GM19468 (cell line): ENCODE measurements around the gene PTPRM.

Experiments
- ATAC-seq: cut with Tn5 transposase; IDR thresholded peaks from one replicate; pipeline ENCODE4 v1.9.1; 2021; ENCODE audit warnings: mild to moderate bottlenecking, moderate library complexity, moderate number of reproducible peaks; ENCODE audit not compliant: unreplicated experiment; ENCODE audit errors: extremely low read depth

Gene PTPRM

DNA sequence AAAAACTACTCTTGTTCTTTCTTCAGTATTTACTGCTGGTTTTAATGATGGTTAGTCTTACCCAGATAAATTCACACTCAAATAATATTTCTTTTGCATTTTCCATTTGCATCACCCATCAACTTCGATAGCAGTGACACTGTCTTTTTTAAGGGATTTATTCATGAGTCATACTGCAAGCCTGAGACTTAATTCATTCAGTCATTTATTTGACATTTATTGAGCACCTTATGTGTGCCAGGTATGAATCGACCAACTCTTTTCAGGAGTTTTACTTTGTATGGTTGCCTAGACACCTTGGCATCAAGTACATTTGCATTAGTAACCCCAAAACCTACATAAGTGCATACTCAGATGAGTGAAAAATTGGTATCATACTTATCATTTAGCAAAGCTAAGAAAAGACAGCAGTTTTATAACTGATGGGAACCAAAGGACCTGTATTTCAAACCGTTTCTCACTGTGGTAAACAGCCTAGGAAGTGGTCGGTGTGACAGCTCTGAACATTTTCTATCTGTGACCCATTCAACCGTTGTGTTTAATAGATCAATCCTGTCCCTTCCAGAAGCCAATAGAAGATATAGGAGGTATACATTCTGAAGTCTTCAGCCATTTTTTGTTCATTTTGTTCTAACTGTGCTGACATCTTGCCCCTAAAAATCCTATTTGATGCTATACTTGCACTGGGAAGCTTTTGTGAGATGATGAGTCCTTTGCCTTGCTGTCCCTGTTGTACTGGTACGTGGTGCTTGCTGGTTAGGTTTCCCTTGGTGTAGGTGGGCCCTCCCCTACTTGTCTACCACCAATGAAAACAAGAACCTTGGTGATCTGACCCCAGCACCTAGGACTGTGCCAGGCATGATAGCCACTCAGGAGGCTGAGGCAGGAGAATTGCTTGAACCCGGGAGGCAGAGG is 557.4 kb downstream of the PTPRM start:
- no peak for ATAC-seq

- no peak for ATAC-seq
Measured at GRCh38 chr18:8130096-8130495, 563.0 kb downstream of the PTPRM start.

DNA sequence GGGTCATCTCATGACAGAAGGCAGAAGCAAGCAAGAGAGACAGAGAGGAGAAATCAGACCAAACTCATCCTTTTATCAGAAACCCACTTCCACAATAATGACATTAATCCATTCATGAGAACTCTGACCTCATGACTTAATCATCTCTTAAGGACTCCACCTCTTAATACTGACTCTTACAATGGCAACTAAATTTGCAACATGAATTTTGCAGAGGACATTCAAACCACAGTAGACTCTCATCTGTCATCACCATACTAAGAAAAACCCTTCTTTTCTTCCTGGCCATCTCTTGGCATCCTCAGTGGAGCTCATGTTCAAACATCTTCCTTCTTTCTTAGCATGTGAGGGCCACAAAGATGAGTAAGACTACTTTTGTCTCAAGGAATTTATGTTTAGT is 565.9 kb downstream of the PTPRM start:
- no peak for ATAC-seq

DNA sequence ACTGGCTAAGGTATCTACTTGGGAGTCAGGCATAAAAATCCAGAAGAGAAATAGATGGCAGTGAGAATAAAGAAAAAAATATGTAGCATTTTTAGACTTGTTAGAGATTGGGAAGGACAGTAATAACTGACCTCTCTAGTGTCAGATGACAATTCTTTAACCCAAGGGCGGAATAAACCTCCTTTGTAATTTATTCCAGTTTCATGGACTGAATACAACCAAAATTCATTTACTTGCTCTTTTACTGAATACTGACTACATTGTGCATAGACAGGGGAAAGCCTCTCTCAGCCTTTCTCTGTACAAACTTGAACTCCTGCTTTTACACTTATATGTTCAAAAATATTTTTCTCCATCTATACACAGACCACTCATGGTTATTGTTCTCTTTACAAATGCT is 566.8 kb downstream of the PTPRM start:
- no peak for ATAC-seq

- ATAC-seq = no peak
Measured at GRCh38 chr18:8139127-8139527, 572.0 kb downstream of the PTPRM start.

DNA sequence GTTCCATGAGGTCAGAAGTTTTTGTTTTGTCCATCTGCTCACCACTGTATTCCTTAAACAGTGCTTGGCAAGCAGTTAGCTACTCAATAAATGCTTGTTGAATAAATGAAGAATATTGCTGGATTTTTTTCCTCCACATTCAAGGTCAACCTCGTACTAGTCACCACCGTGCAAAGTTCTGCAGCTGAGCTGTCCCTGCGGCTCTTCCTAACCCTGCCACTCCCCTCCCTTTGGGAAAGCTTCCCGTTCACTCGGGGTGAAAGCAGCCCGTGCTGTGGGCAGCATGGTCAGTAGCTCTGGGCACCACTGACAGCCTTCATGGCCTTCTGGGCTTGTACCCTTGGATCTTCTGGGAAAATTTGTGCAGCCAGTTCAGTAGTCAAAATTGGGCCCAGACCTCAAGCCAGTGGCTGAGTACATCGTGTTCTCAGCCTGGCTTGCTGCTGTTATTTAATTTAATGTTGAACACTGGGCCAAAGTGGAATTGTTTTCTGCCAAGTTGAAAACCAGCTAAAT is 572.8 kb downstream of the PTPRM start:
- ATAC-seq = no peak

DNA sequence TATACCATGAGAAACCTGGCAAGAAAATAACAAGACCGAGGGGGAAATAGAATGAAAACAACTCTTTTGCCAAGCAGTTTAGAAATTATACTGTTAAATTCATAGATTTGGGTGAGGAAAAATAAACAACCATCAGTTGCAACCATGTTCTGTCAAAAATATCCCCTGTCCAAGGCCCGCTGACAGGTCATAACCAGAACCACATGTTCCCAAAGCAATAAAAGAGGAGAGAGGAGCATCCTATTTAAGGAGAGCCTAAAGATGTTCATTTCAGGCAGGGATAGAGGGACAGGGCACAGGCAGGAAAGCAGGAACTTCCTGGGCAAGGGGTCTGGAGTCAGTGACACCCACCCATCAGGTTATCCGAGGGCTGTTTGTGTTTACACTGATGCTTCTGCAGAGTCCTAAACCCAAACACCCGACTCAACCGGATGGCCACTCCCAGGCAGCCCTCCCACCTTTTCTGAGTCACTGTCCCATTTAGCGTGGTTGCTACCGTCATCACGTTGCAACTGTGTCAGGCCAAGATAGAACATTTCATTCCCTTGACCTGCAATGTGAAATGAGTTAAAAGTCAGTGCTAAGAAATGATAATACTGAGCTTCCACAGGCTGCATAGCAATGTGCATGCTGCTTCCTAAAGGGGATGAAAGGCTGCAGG is 573.9 kb downstream of the PTPRM start:
- no peak for ATAC-seq

- ATAC-seq = no peak
Measured at GRCh38 chr18:8142131-8142711, 575.1 kb downstream of the PTPRM start.

DNA sequence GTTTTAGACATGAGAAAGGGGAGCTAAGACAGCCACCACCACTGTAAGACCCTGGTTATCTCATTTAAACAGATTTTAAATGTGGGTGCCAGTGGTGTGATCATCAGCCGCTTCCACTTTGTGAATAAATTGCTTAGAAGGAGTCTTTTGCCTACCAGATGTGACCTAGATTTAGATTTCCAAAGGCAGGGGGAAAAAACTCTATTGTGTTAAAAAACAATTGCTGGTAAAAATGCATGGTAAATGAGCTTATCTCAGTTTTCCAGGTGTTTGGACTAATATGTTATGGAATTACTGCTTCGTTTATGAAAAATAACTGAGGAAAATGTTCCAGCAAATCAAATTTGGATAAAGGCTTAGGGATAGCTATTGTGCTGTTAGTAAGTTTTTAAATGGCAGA is 575.8 kb downstream of the PTPRM start:
- ATAC-seq = no peak

DNA sequence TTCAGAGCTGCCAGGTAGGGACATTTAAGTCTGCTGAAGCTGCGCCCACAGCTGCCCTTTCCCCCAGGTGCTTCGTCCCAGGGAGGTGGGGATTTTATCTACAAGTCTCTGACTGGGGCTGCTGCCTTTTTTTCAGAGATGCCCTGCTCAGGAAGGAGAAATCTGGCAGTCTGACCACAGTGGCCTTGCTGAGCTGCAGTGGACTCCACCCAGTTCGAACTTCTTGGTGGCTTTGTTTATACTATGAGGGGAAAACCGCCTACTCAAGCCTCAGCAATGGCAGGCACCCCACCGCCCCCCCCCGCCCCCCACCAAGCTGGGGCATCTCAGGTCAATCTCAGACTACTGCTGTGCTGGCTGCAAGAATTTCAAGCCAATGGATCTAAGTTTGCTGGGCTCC is 584.1 kb downstream of the PTPRM start:
- ATAC-seq = no peak

GRCh38 chr18:8153887-8154583 is 586.9 kb downstream of the PTPRM start:
- ATAC-seq = no peak

- ATAC-seq = no peak
Measured at GRCh38 chr18:8162802-8163201, 595.7 kb downstream of the PTPRM start.

DNA sequence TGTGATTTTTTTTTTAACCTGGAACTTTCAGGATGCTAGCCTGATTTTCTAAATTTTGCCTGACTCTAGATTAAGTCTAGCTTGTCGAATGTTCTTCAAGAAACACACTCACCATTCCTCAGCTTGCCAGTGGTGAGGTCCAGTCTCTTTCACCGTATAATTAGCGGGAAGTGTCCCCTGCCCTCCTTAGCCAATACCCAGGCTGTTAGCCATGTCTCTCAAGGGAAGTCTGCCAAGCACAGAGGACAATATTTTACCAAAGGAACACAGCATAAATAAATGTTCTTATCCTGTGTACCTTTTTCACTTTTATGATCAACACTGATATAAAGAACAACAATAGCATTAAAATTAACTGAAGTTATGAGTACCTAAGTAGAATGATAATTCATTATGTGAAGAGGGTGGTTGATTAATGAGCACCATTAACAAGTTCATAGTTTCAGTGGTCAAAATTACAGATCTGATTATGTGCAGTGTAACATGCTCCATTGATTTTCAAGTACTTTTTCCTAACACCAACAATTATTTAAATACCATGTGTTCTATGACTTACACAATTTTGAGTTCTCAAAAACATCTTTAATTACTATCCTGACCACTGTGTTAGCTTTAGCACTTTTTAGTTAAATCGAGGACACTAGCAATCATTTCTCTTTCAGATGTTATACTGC is 596.3 kb downstream of the PTPRM start:
- ATAC-seq = no peak

- ATAC-seq = no peak
Measured at GRCh38 chr18:8165095-8165494, 598.0 kb downstream of the PTPRM start.

DNA sequence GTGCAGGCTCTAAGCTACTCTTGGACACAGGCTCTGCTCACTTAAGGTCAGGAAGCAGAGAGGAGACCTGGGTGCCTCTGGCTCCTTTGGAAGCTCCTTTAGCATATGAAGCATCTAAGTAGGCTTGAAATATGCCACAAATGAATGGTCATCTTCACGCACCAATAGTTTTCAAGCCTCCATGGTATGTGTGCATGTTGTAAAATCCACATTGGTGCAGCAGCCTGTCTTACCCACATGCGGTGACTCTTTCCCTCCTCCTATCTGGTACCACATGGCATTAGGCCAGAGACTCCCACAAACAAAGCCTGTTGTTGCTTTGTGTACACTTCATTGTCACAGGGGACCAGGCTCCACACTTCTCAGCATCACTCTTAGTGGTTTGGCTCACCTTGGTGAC is 599.9 kb downstream of the PTPRM start:
- no peak for ATAC-seq

DNA sequence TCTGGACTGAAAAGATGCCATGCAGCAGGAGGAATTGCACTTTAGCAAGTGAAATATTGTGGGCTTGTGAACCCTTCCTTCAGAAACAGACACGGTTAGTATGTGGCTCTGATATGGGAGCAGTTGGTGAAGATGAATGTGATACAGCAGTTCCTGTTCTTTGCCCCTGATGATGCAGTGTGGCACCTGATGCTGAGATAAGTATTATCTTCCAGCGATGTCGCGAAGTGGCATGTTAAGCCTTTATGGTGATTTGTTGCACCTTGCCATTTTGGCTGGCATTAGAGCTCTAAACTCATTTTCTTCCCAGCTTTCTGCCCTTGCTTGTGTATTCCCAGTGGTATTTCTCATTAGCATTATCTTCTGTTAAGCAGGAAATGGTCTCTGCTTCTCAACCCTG is 600.6 kb downstream of the PTPRM start:
- no peak for ATAC-seq

DNA sequence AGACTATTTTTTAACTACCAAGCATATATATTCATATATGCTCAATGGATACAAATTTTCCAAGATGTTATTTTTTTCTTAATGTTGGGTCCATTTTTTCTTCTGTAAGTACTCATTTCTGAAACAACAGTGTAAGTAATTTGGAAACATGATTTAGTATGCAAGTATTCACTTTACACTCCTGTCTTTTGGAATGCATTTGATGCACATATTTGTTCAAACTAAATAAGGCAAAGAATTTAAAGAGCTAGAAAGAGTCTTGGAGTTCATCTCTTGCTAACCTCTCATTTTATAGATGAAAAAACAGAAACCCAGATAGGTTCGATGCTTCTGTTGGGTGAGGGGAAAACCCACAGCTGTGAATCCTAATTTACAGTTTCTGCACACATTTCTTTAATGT is 602.6 kb downstream of the PTPRM start:
- ATAC-seq = no peak

DNA sequence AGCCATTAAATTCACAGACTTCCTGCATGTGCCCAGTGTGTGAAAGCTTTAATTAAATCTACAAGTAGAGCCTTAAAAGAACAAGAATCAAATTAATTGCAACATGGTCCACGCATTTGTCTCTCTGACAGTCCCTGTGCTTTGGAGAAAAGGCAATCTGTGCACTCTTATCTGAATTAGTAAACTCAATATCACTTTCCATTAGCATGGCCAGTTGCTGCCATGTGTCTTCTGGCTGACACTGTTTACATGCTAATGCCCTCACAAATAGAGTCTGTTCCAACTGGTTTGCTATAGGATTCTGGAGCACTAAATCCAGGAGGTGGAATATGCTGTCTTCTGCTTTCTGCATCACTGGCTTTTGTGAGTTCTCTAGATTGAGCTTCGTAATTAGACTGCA is 607.7 kb downstream of the PTPRM start:
- ATAC-seq = no peak

DNA sequence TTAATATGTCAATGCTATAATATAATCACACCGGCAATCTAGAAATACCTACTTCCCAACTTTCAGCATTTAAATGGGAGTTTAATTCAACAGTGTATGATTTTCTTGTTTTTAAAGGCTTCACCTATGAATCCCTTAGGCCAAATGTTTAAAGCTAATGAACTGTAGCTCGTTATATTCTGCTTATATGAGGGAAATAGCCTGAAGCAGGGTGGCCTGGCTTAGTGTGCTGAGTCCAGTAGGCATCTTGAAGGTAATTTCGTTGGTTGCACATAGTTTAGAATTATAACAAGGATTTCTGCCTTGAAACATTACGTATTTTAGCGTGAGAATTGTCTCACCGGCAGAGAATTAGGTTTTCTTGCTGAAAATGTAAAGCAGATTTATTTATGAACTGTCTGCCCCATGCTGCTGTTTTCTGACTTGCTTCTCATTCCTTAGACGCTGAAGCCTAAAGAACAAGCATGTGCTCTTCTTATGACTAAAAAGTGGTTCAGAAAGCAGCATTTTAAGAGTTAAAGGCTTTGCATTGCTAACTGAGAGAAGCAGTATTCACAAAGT is 608.5 kb downstream of the PTPRM start:
- no peak for ATAC-seq

GRCh38 chr18:8176109-8176508 is 609.0 kb downstream of the PTPRM start:
- no peak for ATAC-seq
